NCI-H2107 treated with DMSO at 0.1 percent for 48 hours (cell line): Measurements from ENCODE around the gene NYAP1.
"Not testable (repeated sequence)": the region's sequence is repeated elsewhere in the genome, so short reads cannot be mapped to it uniquely, and the experiment has no call there.

ENCODE experiments used
- DNase-seq: peaks from one replicate; lab custom pipeline; 2025; ENCODE audit not compliant: unreplicated experiment; lab: John Stamatoyannopoulos, UW

Gene NYAP1

DNA sequence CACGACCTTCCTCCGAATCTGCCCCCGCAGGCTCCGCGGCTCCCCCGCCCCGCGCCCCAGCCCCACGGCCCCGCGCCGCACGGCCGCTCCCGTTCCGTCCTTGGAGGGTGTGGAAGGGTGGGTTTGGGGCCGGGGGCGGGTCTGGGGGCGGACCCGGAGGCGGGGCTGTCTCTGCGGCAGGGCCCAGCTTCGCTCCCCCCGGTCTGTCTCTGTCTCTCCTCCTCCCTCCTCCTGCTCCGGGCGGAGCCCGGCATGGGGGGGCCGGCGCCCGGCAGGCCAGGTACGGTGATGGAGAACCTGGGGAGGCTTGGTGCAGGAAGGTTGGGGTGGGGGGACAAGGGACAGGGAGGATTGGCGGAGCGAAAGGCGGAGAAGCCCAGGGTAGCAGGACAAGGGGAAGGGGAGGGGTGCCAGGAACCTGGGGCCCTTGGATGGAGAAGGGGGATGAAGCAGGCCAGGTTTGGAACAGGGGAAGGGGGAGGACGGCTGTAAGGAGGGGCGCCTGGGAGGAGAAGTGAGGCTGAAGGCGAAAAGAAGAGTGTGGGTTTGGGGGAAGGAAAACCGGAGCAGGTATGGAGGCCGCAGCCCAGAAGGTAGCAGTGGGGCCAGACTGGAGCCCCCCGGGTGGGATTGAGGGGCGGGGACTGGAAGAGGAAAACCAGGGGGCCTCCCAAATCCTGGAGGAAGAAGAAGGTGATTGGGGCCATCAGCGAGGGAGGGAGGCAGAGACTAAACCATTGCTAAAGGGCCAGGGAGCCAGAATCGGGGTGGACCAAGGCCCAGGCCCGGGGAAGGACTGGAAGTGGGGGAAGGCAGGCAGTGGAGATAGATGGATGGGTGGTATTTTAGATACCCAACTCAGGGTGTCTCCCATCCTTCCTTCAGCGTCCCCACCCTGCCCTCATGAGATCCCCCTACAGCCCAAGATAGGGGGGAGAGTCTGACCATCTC, at the start of gene NYAP1:
NYAP1 (plus strand) TSS at position 206 of the 951 bp plus-strand sequence. CDS start 1,385 bp downstream, outside the sequence.
- no peak for DNase-seq

DNA sequence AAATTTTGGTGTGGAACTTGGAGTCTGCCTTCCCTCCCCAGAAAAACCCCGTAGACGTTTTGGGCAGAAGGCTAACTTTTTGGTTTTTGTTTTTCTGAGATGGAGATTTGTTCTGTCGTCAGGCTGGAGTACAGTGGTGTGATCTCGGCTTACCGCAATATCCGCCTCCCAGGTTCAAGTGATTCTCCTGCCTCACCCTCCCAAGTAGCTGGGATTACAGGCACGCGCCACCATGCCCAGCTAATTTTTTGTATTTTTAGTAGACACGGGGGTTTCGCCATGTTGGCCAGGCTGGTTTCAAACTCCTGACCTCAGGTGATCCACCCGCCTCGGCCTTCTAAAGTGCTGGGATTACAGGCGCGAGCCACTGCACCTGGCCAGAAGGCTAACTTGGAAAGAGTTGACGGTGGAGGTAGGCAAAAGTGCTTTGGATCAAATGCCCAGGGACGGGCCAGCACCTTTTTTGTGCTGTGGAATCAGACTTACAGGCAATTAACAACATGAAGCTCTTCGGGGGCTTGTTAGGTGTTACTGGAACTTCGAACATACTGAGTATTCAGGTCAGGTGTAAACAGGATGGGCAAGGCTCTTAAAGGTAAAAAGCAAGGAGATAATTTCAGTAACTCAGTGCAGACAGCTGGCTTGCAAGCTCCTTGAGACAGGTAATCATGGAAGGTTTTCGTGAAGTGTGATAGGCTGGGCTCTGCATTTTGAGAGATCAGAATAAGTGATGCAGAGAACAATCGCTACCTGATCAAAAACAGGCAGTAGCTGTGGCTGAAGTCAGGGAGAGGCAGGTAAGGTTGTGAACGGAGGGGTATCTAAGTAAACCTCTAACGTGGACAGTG, 49.2 kb upstream of the NYAP1 start:
- DNase-seq, result no peak

DNA sequence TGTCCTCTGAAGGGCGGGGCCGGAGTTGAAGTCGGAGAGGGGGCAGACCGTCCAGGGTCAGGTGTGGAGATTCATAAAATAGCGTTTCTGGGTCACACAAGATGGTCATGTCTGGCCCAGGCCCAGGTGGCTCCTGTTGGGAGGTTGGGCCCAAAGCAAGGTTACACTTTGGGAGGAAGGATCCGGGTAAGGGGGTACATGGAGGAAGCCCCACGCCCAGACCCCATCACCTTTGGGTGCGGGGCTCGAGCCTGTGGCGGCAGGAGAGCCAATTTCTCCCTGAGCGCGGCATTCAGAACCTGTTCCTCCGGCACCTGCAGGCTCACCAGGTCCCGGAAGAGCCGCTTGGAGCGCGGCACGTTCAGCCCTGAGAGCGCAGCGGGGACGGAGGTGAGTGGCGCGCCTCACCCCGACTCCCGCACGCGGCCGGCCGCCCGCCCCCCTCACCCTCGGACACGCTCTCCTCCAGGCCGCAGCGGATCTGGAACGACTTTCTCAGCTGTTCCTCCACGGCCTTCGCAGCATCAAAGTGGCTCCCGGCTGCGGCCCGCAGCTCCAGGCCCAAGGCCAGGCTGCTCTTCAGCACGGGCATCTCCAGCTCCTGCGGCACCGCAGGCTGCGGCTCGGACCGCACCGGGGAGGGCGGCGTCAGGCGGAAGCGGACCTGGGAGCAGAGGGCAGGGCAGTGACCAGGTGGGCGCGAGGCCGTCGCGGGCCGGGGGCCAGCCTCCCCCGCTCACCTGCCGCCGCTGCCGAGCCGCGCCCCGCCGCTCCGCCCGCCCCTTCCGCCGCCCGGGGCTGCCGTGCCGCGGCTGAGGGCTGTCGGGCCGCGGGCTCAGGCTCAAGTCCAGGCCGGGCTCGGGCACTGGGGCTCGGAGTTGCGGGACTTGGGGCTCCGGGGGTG, 48.1 kb upstream of the NYAP1 start:
- no peak for DNase-seq

DNA sequence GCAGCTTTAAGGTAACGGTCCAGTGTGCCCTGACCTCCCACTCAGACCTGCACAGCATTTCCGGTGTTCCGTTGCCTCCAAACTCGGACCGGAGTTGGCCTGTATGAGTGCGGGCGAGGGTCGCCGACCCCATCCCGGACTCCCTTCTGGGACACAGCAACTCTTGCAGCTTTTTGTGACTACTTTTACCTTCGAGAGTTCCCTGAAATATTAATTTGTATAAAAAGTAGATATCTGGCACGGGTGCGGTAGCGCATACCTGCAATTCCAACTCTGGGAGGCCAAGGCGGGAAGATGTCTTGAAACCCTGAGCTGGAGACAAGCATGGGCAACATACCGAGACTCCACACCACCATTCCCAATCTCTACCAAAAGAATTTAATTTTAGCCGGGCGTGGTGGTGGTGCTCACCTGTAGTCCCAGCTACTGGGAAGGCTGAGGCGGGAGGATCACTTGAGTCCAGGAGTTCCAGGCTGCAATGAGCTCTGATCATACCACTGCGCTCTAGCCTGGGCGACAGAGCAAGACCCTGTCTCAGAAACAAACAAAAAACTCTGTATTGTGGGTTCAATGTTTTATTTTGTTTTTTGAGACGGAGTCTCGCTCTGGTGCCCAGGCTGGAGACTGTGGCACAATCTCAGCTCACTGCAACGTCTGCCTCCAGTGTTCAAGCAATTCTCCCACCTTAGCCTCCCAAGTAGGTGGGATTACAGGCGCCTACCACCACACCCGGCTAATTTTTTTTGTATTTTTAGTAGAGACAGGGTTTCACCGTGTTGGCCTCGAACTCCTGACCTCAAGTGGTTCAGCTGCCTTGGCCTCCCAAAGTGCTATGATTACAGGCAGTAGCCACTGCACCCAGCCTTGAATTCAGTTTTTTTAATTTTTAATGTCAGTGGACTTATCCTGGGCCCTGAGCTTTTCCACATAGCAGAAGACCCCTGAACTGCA, 46.3 kb upstream of the NYAP1 start:
- DNase-seq, result no peak

DNA sequence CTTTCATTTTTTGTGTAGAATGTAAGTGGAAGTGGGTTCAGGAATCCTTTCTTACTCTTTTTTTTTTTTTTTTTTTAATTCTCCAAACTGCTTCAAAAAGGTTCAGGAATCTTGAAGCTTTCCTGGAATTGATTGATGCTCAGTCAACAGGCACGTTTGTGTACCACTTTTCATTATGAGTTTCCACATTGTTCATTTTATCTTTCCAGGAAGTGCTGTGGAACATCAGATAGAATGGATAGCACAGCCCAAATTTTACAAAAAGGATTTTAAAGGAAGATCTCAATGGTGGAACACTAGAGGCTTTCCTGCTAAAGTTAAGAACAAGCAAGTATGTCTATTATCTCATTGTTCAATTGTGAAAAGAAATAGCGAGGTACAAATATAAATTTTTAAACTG, 45.6 kb upstream of the NYAP1 start:
- DNase-seq, result no peak

DNA sequence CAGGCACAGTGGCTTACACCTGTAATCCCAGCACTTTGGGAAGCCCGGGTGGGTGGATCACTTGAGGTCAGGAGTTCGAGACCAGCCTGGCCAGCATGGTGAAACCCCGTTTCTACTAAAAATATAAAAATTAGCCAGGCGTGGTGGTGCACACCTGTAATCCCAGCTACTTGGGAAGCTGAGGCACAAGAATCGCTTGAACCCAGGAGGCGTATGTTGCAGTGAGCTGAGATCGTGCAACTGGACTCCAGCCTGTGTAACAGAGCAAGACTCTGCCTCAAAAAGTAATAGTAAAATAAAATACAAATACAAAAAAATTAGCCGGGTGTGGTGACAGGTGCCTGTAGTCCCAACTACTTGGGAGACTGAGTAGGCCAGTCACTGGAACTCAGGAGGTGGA, 45.0 kb upstream of the NYAP1 start:
- not testable (repeated sequence) for DNase-seq

DNA sequence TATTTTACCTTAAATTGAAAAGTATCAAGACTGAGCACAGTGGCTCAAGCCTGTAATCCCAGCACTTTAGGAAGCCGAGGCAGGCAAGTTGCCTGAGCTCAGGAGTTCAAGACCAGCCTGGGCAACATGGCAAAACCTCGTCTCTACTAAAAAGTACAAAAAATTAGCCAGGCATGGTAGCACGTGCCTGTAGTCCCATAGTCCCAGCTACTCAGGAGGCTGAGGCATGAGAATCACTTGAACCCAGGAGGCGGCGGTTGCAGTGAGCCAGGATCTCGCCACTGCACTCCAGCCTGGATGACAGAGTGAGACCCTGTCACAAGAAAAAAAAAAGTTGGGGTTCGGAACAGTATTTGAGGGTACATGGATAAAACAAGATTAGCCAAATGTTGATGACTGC, 44.5 kb upstream of the NYAP1 start:
- DNase-seq, result not testable (repeated sequence)

DNA sequence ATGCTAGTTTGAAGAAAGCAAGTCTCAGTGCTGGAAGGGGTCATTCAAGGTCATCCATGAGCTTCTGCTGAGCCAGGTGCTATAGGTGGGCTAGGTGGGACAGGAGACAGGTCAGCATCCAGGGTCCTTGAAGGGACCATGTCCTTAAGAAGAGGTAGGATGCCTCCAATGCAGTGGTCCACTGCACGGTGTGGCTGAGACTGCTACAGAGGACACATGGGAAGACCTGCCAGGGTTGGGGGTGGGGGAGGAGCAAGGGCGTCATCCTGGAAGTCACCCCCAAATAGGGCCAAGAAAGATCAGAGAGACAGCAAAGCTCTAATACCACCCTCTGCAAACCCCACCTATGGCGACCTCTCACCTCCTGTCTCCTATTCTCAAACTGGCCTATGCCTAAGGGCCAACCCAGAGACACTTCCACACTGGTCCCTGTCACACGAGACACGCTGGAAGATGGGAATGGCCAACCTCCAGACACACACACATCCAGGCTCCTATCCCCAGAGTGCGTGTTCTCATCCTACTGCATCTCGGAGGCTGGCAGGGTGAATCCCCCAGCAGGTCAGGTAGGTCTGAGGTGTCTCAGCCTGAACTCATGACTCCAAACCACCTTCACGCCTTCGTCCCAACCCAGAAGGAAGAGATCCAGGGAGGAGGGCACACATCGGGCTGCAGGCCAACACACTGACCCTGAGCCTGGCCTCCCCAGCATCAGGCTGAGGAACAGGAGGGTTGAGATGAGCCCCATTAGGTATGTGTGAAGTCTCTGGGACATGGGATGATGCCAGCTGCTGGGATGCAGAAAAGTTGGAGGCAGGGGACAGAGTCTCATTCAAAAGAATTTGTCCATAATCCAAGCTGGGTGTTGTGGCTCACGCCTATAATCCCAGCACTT, 41.8 kb upstream of the NYAP1 start:
- no peak for DNase-seq

DNA sequence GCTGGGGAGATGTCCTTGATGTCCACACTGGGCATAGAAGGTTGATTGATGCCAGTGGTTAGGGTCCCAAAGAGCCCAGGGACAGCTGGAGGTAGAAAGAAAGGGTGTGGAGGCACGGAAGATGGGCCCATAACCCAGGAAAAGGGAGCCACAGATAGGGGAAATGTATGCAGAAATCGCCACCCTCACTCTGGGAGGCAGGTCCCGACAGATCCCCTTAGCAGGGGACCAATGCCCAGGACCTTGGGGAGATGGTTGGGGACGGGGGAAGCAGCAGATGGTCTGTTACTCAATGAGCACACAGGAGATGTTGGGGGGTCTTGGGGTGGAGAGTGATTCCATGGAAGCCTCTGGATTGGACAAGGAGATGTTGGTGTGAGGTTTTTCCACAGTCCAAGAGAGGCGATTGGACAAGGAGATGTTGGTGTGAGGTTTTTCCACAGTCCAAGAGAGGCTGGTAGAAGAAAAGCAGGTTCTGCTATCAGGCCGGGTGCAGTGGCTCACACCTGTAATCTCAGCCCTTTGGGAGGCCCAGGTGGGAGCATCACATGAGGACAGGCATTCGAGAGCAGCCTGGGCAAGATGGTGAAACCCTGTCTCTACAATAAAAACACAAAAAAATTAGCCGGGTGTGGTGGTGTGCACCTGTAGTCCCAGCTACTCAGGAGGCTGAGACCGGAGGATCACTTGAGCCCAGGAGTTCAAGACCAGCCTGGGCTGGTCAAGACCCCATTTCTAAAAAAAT, 40.5 kb upstream of the NYAP1 start:
- DNase-seq, result no peak

DNA sequence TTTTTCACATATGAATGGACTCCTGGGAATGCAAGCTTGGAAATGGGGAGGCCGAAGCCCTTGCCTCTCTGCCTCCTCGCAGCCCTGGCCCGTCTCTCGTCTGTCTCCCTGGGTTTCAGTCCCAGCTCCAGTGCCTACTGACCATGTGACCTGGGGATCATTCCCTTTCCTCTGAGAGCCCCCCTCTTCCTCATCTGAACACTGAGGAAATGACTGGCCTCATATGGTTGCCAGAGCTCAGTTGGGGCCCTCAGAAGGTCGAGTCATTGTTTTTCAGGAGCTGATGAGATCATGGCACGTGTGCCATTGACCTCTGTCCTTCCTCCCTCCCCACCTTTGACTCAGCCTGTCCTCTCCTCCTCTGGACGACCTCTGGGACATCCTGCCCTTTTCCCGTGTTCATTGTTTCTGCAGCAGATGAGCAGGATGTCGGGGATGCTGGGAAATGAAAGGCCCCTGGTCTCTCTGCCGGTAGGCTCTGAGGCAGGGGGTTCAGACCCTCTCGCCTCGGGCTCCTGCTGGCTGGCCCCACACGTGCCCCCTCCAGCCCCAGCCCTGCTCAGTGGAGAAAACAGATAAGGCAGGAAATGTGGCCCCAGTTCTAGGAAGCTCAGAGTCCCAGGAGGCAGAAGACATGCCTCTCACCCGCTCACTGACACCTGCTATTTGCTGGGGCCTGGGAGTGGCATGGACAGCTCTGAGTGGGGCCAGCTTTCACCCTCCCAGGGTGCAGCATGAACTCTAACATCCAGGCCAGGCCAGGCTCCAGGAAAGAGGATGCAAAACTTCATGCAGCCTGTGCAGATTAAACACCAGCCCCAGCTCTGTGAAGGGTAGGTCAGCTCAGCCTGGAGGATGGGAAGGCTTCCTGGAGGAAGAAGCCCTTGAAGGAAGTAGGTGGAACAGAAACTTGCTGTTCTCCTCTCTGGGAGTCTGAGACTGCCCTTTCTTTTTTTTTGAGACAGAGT, 39.1 kb upstream of the NYAP1 start:
- no peak for DNase-seq

DNA sequence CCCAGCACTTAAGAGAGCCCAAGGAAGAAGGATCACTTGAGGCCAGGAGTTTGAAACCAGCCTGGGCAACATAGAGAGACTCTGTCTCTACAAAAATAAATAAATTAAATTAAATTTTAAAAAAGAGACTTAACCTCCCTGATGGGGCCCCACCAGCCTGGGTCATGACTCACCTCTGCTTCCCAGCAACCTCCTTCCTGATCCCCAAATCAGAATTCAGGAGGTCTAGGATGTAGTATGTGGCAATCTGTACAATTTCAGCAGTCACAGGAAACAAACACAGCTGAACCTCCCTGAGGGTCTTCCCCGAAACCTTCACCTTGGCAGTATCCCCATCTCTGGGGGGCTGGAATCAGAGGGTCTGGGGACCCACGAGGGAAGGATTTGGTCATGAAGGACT, 37.7 kb upstream of the NYAP1 start:
- DNase-seq, result no peak

DNA sequence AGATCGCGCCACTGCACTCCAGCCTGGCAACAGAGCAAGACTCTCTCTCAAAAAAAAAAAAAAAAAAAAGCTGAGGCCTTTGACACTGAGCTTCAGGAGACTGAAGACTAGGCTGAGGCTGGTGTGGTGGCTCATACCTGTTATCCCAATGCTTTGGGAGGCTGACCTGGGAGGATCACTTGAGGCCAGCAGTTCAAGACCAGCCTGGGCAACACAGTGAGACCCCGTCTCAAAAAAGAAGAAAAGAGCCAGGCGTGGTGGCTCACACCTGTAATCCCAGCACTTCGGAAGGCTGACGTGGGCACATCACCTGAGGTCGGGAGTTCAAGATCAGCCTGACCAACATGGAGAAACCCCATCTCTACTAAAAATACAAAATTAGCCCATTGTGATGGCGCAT, 36.4 kb upstream of the NYAP1 start:
- not testable (repeated sequence) for DNase-seq

DNA sequence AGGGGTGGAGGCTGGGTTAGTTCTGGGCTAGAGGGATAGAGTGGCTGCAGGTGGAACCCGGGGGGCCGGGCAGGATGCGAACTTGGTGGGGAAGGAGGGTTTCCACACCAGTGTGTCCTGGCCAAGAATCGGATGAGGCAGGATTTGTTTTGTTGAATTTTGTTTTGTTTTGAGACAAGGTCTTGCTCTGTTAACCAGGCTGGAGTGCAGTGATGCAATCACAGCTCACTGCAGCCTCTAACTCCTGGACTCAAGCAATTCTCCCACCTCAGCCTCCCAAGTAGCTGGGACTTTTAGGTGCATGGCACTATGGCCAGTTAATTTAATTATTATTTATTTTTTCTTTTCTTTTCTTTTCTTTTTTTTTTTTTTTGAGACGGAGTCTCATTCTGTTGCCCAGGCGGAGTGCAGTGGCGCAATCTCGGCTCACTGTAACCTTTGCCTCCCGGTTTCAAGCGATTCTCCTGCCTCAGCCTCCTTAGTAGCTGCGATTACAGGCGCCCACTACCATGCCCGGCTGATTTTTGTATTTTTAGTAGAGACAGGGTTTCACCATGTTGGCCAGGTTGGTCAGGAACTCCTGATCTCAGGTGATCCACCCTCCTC, 34.4 kb upstream of the NYAP1 start:
- DNase-seq, result no peak

DNA sequence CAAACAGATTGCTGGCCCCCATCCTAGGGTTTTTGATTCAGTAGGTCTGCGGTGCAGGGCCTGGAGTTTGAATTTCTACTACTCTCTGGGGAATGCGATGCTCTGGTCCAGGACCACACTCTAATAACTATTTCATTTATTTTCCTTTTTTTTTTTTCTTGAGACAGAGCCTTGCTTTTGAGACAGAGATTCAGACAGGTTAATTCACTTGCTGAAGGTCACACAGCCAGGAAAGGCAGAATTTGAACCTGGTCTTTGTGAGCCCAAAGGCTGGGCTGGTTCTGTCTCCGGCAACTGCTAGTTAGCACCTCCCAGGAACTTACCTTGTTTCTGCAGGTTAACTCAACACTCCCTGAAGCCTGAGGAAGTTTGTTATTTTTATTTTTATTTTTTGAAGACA, 31.2 kb upstream of the NYAP1 start:
- no peak for DNase-seq

DNA sequence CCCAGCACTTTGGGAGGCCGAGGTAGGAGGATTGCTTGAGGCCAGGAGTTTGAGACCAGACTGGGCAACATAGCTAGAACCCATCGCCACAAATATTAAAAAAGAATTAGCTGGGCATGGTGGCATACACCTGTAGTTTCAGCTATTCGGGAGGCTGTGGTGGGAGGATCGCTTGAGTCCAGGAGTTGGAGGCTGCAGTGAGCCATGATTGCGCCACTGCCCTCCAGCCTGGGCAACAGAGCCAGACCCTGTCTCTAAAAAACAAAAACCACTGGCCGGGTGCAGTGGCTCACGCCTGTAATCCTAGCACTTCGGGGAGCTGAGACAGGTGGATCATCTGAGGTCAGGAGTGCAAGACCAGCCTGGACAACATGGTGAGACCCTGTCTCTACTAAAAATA, 29.9 kb upstream of the NYAP1 start:
- DNase-seq, result not testable (repeated sequence)

DNA sequence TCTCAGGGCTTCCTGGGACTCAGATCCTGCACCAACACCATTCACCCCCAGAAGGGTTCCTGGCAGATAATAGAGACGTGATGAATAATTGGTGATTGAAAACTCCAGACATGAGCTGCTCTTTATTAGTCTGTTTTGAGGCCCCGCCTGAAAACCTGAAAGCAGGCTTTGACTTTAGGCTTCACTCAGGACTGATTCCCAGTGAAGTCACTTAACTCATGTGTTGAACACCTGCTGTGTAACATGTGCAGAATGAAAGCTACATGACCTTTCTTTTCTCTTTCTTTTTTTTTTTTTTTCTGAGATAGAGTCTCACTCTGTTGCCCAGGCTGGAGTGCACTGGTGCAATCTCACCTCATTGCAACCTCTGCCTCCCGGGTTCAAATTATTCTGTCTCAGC, 28.5 kb upstream of the NYAP1 start:
- no peak for DNase-seq

DNA sequence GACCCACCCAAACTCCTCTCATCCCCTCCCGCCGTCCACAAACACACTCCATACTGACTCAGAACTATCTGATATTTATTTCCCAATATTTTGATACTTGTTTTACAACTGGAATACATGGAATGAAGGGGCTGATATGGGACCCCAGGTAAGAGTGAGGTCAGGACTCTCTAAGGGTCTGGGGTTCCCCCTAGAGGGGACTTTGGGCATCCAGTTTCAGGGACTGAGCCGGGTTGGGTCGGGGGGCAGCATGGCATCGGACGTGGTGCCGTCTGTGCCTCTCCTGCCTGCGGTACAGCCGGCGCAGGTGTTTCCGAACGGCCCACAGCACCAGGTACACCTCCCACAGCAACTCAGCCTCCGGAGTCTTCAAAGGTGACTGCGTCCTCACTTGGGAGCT, 27.2 kb upstream of the NYAP1 start:
- no peak for DNase-seq
